Esophagus (tissue), 2 donors: ENCODE results near the gene MYO1H. TPM values are rescaled to one million over a fixed set of nuclear protein-coding genes. Genes with fewer than 3 reads are reported as not detected.

Experiments
- H3K27ac ChIP-seq, 2 donors: one replicate each; pipeline ENCODE4 v1.5.1; 2013; ENCODE audit warnings: low read depth in 2 of 2, mild to moderate bottlenecking in 2 of 2, inconsistent platforms in 1 of 2, low read length in 1 of 2, moderate library complexity in 1 of 2
- H3K27me3 ChIP-seq, 2 donors: one replicate each; pipeline ENCODE4 v1.6.1; 2013; ENCODE audit warnings: low read length in 2 of 2, control low read depth in 1 of 2, mild to moderate bottlenecking in 1 of 2; ENCODE audit not compliant: insufficient read depth in 2 of 2, control insufficient read depth in 1 of 2
- H3K36me3 ChIP-seq, 2 donors: one replicate each; pipeline ENCODE4 v1.6.1; 2013; ENCODE audit warnings: low read length in 1 of 2; ENCODE audit not compliant: control insufficient read depth in 2 of 2, insufficient read depth in 2 of 2
- H3K4me1 ChIP-seq, 2 donors: one replicate each; pipeline ENCODE4 v1.6.1; 2013; ENCODE audit warnings: low read length in 1 of 2; ENCODE audit not compliant: control insufficient read depth in 2 of 2, insufficient read depth in 2 of 2
- H3K4me3 ChIP-seq, 2 donors: one replicate each; pipeline ENCODE4 v1.5.1; 2013; ENCODE audit warnings: low read length in 2 of 2, mild to moderate bottlenecking in 2 of 2, low read depth in 1 of 2, moderate library complexity in 1 of 2
- H3K9me3 ChIP-seq, 2 donors: one replicate each; pipeline ENCODE4 v1.6.1; 2013; ENCODE audit warnings: mild to moderate bottlenecking in 2 of 2, low read depth in 1 of 2, low read length in 1 of 2, moderate library complexity in 1 of 2; ENCODE audit not compliant: control insufficient read depth in 2 of 2, insufficient read depth in 1 of 2
- WGBS, 2 donors: extraction: QIAGEN DNeasy Blood & Tissue Kit; methylation state at CpG; one replicate each; pipeline ENCODE4 v1.1.7; 2013; 5-methylcytosine and 5-hydroxymethylcytosine counted together
- polyA plus RNA-seq, 2 donors: library from polyadenylated mRNA; stranded (reverse); fragments of 200-250 nt; gene quantifications; one replicate each; pipeline ENCODE4 v1.2.3, GENCODE V29; 2013
- donor health status: healthy with polysubstance abuse.
- donor health status: Bipolar disorder and iron deficiency.

MYO1H gene
- polyA plus RNA-seq, 2 donors, result 0.62 to 0.86 TPM

- Histone ChIP-seq H3K4me3 (peak overlapping the region; percentile 84 to 96), H3K4me1 (peaks cover 2 to 3% of the 10 kb centered on the region in 2 donors), H3K9me3 (no peaks in the 10 kb centered on the region), H3K36me3 (peaks cover 0 to 3% of the 10 kb centered on the region in 2 donors), H3K27me3 (no peaks in the 10 kb centered on the region), H3K27ac (peak overlapping the region; percentile 91 to 96)
- 0 to 3% methylated on average over 9 of the region's 9 CpGs for WGBS, 2 donors
Observed at GRCh38 chr12:109477963-109478315, 130.2 kb downstream of the MYO1H start.

- Histone ChIP-seq H3K4me1 (peaks cover 2 to 3% of the 10 kb centered on the region in 2 donors), H3K27me3 (no peaks in the 10 kb centered on the region), H3K27ac (no peak overlapping the region), H3K9me3 (no peaks in the 10 kb centered on the region), H3K36me3 (peaks cover 2 to 3% of the 10 kb centered on the region in 2 donors), H3K4me3 (no peak overlapping the region)
- 68 to 74% methylated on average over 1 of the region's 1 CpG for WGBS, 2 donors
Observed at GRCh38 chr12:109479761-109480160, 132.1 kb downstream of the MYO1H start.

- H3K27ac ChIP-seq, result no peak overlapping the region
- WGBS, 2 donors, result 96% methylated on average over 4 of the region's 4 CpGs
- H3K27me3 ChIP-seq, result no peaks in the 10 kb centered on the region
- no peaks in the 10 kb centered on the region for H3K9me3 ChIP-seq
- H3K36me3 ChIP-seq, result peaks cover 7% of the 10 kb centered on the region in 2 donors
- H3K4me3 ChIP-seq, result no peak overlapping the region
- H3K4me1 ChIP-seq, result peaks cover 2 to 3% of the 10 kb centered on the region in 2 donors
Observed at GRCh38 chr12:109480356-109480755, 132.7 kb downstream of the MYO1H start.

- peaks cover 0 to 2% of the 10 kb centered on the region in 2 donors for H3K4me1 ChIP-seq
- H3K27ac ChIP-seq, result no peak overlapping the region
- no peak overlapping the region for H3K4me3 ChIP-seq
- WGBS, 2 donors, result 88 to 91% methylated on average over 1 of the region's 1 CpG
- H3K36me3 ChIP-seq, result peaks cover 16 to 19% of the 10 kb centered on the region in 2 donors
- H3K9me3 ChIP-seq, result no peaks in the 10 kb centered on the region
- H3K27me3 ChIP-seq, result no peaks in the 10 kb centered on the region
Observed at GRCh38 chr12:109481863-109482262, 134.2 kb downstream of the MYO1H start.

- 84 to 85% methylated on average over 2 of the region's 2 CpGs for WGBS, 2 donors
- Histone ChIP-seq H3K27me3 (no peaks in the 10 kb centered on the region), H3K4me1 (peaks cover 0 to 2% of the 10 kb centered on the region in 2 donors), H3K9me3 (no peaks in the 10 kb centered on the region), H3K27ac (no peak overlapping the region), H3K36me3 (peaks cover 23 to 25% of the 10 kb centered on the region in 2 donors), H3K4me3 (no peak overlapping the region)
Observed at GRCh38 chr12:109482491-109482890, 134.8 kb downstream of the MYO1H start.

GRCh38 chr12:109482894-109483293, 135.2 kb downstream of the MYO1H start:
- H3K36me3 ChIP-seq, result peaks cover 23 to 29% of the 10 kb centered on the region in 2 donors
- 71 to 75% methylated on average over 2 of the region's 2 CpGs for WGBS, 2 donors
- H3K27ac ChIP-seq, result no peak overlapping the region
- peaks cover 0 to 2% of the 10 kb centered on the region in 2 donors for H3K4me1 ChIP-seq
- H3K9me3 ChIP-seq, result no peaks in the 10 kb centered on the region
- H3K4me3 ChIP-seq, result no peak overlapping the region
- no peaks in the 10 kb centered on the region for H3K27me3 ChIP-seq

- 94% methylated on average over 11 of the region's 11 CpGs for WGBS, 2 donors
- H3K4me1 ChIP-seq, result peaks cover 0 to 2% of the 10 kb centered on the region in 2 donors
- H3K36me3 ChIP-seq, result peaks cover 23 to 33% of the 10 kb centered on the region in 2 donors
- H3K27ac ChIP-seq, result no peak overlapping the region
- no peak overlapping the region for H3K4me3 ChIP-seq
- no peaks in the 10 kb centered on the region for H3K9me3 ChIP-seq
- H3K27me3 ChIP-seq, result no peaks in the 10 kb centered on the region
Observed at GRCh38 chr12:109483346-109483745, 135.6 kb downstream of the MYO1H start.

GRCh38 chr12:109485201-109485600, 137.5 kb downstream of the MYO1H start:
- Histone ChIP-seq H3K27ac (no peak overlapping the region), H3K4me1 (no peaks in the 10 kb centered on the region), H3K9me3 (no peaks in the 10 kb centered on the region), H3K4me3 (no peak overlapping the region), H3K36me3 (peaks cover 34 to 48% of the 10 kb centered on the region in 2 donors), H3K27me3 (no peaks in the 10 kb centered on the region)
- WGBS, 2 donors, result 87 to 91% methylated on average over 4 of the region's 4 CpGs

GRCh38 chr12:109487181-109488050, 139.7 kb downstream of the MYO1H start:
- no peaks in the 10 kb centered on the region for H3K27me3 ChIP-seq
- no peak overlapping the region for H3K27ac ChIP-seq
- no peaks in the 10 kb centered on the region for H3K4me1 ChIP-seq
- WGBS, 2 donors, result 94 to 95% methylated on average over 9 of the region's 9 CpGs
- no peak overlapping the region for H3K4me3 ChIP-seq
- H3K9me3 ChIP-seq, result no peaks in the 10 kb centered on the region
- H3K36me3 ChIP-seq, result peaks cover 44 to 48% of the 10 kb centered on the region in 2 donors
